Coronary artery (tissue), 2 donors: ENCODE results near the gene CDC42SE2.

ENCODE experiments used
- DNase-seq: peaks from one replicate; pipeline ENCODE4 v3.0.0-alpha.2; 2017; ENCODE audit warnings: low spot score
- H3K27ac ChIP-seq, 2 donors: fragments of 200-600 bp; sonication (generic); one replicate each; pipeline ENCODE4 v1.5.1; 2016 to 2019
- H3K4me3 ChIP-seq: fragments of 200-600 bp; sonication (generic); 2 replicates; pipeline ENCODE4 v1.5.1; 2016; ENCODE audit warnings: mild to moderate bottlenecking, moderate library complexity
- TF ChIP-seq, protein P1 (sequence below): fragments of 200-600 bp; sonication (generic); IDR thresholded peaks from one replicate; pipeline ENCODE4 v1.5.1; 2019; ENCODE audit warnings: antibody characterized with exemption

Gene CDC42SE2

DNA sequence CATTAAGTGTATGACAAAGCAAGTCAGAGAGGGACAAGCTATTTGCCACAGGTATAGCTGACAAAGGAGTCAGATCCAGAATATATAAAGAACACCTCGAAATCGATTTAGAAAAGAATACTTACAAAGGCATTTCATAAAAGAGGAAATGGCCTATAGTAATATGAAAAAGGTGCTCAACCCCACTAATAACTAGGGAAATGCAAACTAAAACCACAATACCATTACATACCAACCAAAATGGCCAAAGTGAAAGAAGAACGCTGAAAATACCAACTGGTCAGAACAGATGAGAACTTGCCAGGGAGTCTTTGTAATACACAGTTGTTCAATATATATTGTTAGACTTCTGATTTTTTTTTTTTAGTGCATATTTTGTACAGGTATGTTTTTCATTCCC, 152.9 kb downstream of the CDC42SE2 start:
- no peak overlapping the region for H3K27ac ChIP-seq
- no peak for DNase-seq
- TF ChIP-seq, protein P1, sequence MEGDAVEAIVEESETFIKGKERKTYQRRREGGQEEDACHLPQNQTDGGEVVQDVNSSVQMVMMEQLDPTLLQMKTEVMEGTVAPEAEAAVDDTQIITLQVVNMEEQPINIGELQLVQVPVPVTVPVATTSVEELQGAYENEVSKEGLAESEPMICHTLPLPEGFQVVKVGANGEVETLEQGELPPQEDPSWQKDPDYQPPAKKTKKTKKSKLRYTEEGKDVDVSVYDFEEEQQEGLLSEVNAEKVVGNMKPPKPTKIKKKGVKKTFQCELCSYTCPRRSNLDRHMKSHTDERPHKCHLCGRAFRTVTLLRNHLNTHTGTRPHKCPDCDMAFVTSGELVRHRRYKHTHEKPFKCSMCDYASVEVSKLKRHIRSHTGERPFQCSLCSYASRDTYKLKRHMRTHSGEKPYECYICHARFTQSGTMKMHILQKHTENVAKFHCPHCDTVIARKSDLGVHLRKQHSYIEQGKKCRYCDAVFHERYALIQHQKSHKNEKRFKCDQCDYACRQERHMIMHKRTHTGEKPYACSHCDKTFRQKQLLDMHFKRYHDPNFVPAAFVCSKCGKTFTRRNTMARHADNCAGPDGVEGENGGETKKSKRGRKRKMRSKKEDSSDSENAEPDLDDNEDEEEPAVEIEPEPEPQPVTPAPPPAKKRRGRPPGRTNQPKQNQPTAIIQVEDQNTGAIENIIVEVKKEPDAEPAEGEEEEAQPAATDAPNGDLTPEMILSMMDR: no peak
- H3K4me3 ChIP-seq: no peak overlapping the region

DNA sequence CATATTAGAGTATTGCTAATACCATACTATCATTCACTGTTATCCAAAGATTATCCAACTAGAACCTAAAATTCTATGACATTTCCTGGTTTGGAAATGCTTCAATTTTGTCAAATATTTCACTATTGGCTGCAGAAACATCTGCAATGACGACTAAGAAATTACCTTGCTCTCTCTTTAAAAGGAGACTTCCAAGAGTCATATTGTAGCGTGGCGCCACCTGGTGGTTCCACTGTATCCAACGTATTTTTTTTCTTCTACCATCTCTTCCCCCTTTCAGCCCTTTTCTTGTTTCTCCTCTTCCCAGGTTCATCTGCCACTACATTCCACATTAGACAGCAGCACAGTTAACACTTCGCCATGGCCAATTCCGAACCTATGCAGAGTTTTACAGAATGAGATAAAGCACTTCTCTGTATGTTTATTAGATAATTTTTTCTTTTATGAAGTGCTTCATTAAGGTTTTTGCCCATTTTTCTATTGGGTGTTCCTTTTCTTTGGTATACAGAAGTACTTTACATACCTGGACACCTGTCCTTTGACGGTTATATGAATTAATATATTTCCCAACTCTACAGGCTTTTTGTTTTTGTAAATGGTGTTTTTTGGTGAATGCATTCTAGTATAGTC, 153.5 kb downstream of the CDC42SE2 start:
- H3K4me3 ChIP-seq: no peak overlapping the region
- H3K27ac ChIP-seq: no peak overlapping the region
- no peak for DNase-seq
- TF ChIP-seq, protein P1: peak; percentile 76

DNA sequence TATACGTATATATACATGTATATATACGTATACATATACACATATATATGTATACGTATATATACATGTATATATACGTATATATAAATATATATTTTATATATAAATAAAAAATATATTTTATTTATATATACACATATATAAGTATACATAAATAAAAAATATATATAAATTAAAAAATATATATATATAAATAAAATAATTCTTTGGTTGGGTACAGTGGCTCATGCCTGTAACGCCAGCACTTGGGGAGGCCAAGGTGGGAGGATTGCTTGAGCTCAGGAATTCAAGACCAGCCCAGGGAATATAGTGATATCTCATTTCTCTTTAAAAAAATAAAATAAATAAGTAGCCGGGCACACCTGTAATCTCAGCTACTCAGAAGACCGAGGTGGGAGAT, 155.0 kb downstream of the CDC42SE2 start:
- Histone ChIP-seq H3K4me3 (no peak overlapping the region), H3K27ac (no peak overlapping the region)
- TF ChIP-seq, protein P1: no peak
- DNase-seq: no peak

DNA sequence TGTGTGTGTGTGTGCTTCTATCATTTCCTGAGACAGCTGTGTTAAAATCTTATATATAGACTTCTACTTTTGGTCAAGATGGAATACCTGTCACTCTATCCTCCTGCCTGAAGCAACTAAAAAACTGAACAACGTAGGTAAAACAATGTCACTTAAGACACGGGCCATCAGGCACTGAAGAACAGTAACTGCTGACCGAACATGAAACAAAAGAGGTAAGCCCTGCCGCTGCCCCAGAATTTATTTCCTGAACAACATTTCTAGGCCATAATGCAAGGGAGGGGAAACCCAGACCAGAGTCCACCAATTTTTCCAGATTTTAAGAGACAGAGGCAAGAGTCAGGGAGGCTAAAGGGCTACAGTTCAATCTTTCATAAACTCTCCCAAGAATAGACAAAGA, 156.0 kb downstream of the CDC42SE2 start:
- Histone ChIP-seq H3K27ac (no peak overlapping the region), H3K4me3 (no peak overlapping the region)
- TF ChIP-seq, protein P1: no peak
- no peak for DNase-seq

DNA sequence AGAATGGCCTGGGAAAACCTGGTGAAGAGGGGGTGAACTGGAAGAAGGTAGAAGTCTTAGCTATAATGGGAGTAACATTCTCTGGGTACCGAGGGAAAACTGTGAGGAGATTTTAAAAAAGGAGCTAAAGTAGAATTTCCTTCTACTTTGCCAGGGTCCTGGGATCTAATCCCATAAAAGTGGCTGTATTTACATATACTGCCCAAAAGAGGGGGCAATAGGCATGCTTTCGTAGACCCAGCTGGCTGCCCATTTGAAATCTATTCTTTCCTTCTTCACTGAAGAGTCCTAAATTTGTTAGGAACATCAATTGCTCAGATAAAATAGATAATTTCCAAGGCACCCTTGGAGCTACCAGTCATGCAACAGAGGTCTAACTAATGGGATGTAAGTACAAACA, 159.2 kb downstream of the CDC42SE2 start:
- DNase-seq: no peak
- TF ChIP-seq, protein P1: peak; percentile 20
- Histone ChIP-seq H3K27ac (no peak overlapping the region), H3K4me3 (no peak overlapping the region)

DNA sequence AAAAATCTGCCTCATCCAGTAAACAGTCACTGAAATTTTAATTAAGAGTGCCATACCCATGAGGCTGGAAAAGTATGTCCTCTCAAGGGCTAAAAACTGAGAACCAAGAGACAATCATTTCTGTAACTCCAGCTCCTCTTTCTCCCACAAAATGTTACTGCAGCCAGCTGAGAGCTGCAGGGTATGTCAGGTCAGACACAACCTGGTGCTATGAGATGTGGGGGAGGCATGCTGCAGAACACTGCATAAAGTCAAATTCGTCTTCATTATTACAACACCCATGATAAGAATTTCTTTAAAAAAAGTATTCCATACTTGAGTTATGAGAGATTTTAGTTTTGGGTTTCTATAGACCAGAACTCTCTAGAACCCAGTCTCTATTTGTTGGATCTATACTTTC, 162.2 kb downstream of the CDC42SE2 start:
- Histone ChIP-seq H3K4me3 (no peak overlapping the region), H3K27ac (no peak overlapping the region)
- DNase-seq: no peak
- TF ChIP-seq, protein P1: no peak

DNA sequence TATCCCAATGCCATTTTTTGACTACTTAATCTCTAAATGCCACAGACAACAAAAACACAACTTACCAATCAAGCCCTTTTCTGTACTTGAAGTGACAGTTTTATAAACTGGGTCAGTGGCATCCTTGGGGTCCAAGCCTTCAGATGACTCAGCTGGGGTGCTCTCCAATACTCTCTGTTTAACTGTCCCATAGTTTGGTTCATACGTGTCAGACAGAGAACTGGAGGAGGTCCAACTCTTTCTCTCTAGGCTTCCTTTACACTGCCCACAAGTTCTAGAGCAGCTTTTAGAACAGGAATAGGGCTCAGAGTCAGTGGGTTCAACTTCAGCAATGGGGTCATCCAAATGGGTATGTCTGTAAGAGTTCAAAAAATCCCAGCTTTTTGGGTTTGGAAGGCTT, 166.9 kb downstream of the CDC42SE2 start:
- H3K4me3 ChIP-seq: no peak overlapping the region
- TF ChIP-seq, protein P1: no peak
- DNase-seq: no peak
- no peak overlapping the region for H3K27ac ChIP-seq
